H1 (cell line): ENCODE measurements around the gene PODN.

Experiments
- POLR2A ChIP-seq, 2 experiments: IDR thresholded peaks; 1 replicate in 1 of 2; 2 replicates in 1 of 2; pipeline ENCODE4 v1.6.1; 2011; ENCODE audit warnings: low read depth in 2 of 2, low read length in 2 of 2, mild to moderate bottlenecking in 2 of 2; ENCODE audit errors: control extremely low read depth in 1 of 2
- TF ChIP-seq, protein P1 (sequence below), 3 experiments: IDR thresholded peaks; 1 replicate in 2 of 3; 2 replicates in 1 of 3; pipeline versions ENCODE4 v1.5.1 to v1.6.1; 2011; ENCODE audit warnings: low read length in 3 of 3, mild to moderate bottlenecking in 3 of 3, inconsistent platforms in 2 of 3, low read depth in 1 of 3, moderate library complexity in 1 of 3; ENCODE audit not compliant: insufficient read depth in 1 of 3; ENCODE audit errors: control extremely low read depth in 1 of 3
- TF ChIP-seq, protein P2 (sequence below): IDR thresholded peaks from 2 replicates; pipeline ENCODE4 v1.6.1; 2011; ENCODE audit warnings: low read length, improper control_type of control experiment

DNA sequence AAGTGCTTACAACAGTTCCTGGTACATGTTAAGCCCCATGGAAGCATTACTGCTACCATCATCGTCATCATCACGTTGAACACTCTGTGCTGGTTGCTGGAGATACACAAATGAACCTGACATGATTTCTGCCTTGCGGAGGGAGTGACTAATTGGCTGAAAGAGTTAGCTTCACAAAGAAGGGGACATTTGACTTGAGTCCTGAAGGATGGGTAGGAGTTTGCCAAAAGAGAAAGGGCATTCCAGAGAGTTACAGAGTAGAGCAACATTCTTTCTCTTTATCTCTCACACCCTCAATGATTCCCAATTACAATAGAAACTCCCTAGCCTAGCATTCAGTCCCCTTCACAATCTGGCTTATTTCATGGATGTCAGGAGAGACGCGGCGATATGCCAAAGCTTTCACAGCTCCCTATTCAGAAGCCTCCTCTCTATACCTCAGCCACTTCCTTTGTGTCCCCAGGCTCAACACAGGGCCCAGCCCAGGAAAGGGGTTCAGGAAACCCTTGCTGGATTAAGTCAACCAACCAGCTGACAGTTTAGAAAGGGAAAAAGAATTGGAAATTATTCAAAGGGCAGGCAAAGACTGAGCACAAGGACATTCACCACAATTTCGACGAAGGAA lies 42.4 kb downstream of the PODN start:
- TF ChIP-seq, protein P1, sequence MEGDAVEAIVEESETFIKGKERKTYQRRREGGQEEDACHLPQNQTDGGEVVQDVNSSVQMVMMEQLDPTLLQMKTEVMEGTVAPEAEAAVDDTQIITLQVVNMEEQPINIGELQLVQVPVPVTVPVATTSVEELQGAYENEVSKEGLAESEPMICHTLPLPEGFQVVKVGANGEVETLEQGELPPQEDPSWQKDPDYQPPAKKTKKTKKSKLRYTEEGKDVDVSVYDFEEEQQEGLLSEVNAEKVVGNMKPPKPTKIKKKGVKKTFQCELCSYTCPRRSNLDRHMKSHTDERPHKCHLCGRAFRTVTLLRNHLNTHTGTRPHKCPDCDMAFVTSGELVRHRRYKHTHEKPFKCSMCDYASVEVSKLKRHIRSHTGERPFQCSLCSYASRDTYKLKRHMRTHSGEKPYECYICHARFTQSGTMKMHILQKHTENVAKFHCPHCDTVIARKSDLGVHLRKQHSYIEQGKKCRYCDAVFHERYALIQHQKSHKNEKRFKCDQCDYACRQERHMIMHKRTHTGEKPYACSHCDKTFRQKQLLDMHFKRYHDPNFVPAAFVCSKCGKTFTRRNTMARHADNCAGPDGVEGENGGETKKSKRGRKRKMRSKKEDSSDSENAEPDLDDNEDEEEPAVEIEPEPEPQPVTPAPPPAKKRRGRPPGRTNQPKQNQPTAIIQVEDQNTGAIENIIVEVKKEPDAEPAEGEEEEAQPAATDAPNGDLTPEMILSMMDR (IDR thresholded peaks at IDR 0.05; ENCODE audit: control extremely low read depth in 1 of 3, insufficient read depth in 1 of 3, low read depth in 1 of 3, low read length in 3 of 3) = no peak
- TF ChIP-seq, protein P2, sequence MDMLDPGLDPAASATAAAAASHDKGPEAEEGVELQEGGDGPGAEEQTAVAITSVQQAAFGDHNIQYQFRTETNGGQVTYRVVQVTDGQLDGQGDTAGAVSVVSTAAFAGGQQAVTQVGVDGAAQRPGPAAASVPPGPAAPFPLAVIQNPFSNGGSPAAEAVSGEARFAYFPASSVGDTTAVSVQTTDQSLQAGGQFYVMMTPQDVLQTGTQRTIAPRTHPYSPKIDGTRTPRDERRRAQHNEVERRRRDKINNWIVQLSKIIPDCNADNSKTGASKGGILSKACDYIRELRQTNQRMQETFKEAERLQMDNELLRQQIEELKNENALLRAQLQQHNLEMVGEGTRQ = no peak
- TF ChIP-seq POLR2A (IDR thresholded peaks at IDR 0.05; ENCODE audit: control extremely low read depth in 1 of 2, low read depth in 2 of 2, low read length in 2 of 2) = no peak
